PC-9 (cell line): ENCODE data around the gene CLDN4. TPM values are rescaled to one million over a fixed set of nuclear protein-coding genes. Genes with fewer than 3 reads are reported as not detected.
A peak's percentile ranks its signal among the peaks of the same experiment; 100 is the strongest.

Experiments
- BruUV-seq: library from RNA; stranded (reverse); fragments of 400-500 nt; replicated peaks from 2 replicates; lab custom pipeline; 2021; lab: Mats Ljungman, UMichigan
- CTCF ChIA-PET: fragments of 300-600 bp; sonication (Branson Sonifier 250); formaldehyde crosslinking; loops from one replicate; lab custom pipeline; 2022; ENCODE audit warnings: antibody characterized with exemption; lab: Charles Lee
- POLR2A ChIA-PET: fragments of 300-600 bp; sonication (Branson Sonifier 250); formaldehyde crosslinking; loops from one replicate; lab custom pipeline; 2022; ENCODE audit warnings: antibody characterized with exemption; ENCODE audit not compliant: unreplicated experiment; lab: Charles Lee
- DNase-seq, 2 experiments: peaks; one replicate each; pipeline versions ENCODE4 v3.0.0 to v3.0.0-alpha.2; 2015 to 2022; ENCODE audit warnings: mixed read lengths in 1 of 2
- H2AFZ ChIP-seq: fragments of 200-600 bp; sonication (generic); 2 replicates; pipeline ENCODE4 v1.8.1; 2017; ENCODE audit warnings: antibody characterized with exemption
- H3F3A ChIP-seq: fragments of 200-600 bp; sonication (generic); 2 replicates; pipeline ENCODE4 v1.8.1; 2017; ENCODE audit warnings: antibody characterized with exemption, mild to moderate bottlenecking, low read depth; ENCODE audit not compliant: insufficient read depth
- H3K27ac ChIP-seq: fragments of 200-600 bp; sonication (generic); 2 replicates; pipeline ENCODE4 v1.6.1; 2016; ENCODE audit warnings: mixed run types
- H3K27me3 ChIP-seq: fragments of 200-600 bp; sonication (generic); 2 replicates; pipeline ENCODE4 v1.6.1; 2016; ENCODE audit warnings: low read depth, mixed run types; ENCODE audit not compliant: insufficient read depth
- H3K36me3 ChIP-seq: fragments of 200-600 bp; sonication (generic); 2 replicates; pipeline ENCODE4 v1.6.1; 2016; ENCODE audit warnings: low read depth, mixed run types
- H3K4me1 ChIP-seq: fragments of 200-600 bp; sonication (generic); replicated peaks from 2 replicates; pipeline ENCODE4 v1.6.1; 2016; ENCODE audit warnings: mixed run types; ENCODE audit not compliant: insufficient read depth
- H3K4me2 ChIP-seq: fragments of 200-600 bp; sonication (generic); 2 replicates; pipeline ENCODE4 v1.6.1; 2017; ENCODE audit warnings: mixed run types
- H3K4me3 ChIP-seq: fragments of 200-600 bp; sonication (generic); 2 replicates; pipeline ENCODE4 v1.6.1; 2016; ENCODE audit warnings: mixed run types
- H3K79me2 ChIP-seq: fragments of 200-600 bp; sonication (generic); 2 replicates; pipeline ENCODE4 v1.6.1; 2017; ENCODE audit warnings: low read depth, mixed run types
- H3K9me2 ChIP-seq: fragments of 200-600 bp; sonication (generic); 2 replicates; pipeline ENCODE4 v1.8.1; 2017; ENCODE audit warnings: mild to moderate bottlenecking; ENCODE audit not compliant: insufficient read depth
- H3K9me3 ChIP-seq: fragments of 200-600 bp; sonication (generic); 2 replicates; pipeline ENCODE4 v1.8.1; 2016; ENCODE audit warnings: low read depth; ENCODE audit not compliant: insufficient read depth
- H4K20me1 ChIP-seq: fragments of 200-600 bp; sonication (generic); 2 replicates; pipeline ENCODE4 v1.8.1; 2017; ENCODE audit not compliant: insufficient read depth
- CTCF ChIP-seq: fragments of 200-600 bp; sonication (generic); conservative IDR thresholded peaks from 2 replicates; pipeline ENCODE4 v1.6.1; 2017; ENCODE audit warnings: mixed run types, antibody characterized with exemption, mild to moderate bottlenecking, moderate library complexity
- EZH2 ChIP-seq: fragments of 200-600 bp; sonication (generic); IDR thresholded peaks from 2 replicates; pipeline ENCODE4 v1.8.0; 2017; ENCODE audit warnings: antibody characterized with exemption, low read depth
- intact Hi-C: fragments of 100-400 bp; cut with micrococcal nuclease; formaldehyde crosslinking; loops from one replicate; pipeline ENCODE4 v1.10.0; 2022; ENCODE audit not compliant: unreplicated experiment
- total RNA-seq: library from RNA; stranded (reverse); gene quantifications from 2 replicates; pipeline ENCODE4 v1.2.3, GENCODE V29; 2021

CLDN4 gene
- total RNA-seq, 1 experiment from 2014 or later: 498 TPM

GRCh38 chr7:73850781-73851207, 20.0 kb downstream of the CLDN4 start:
- intact Hi-C loops: loop anchor here (1.0 kb wide), 7 partner anchors 20 to 107 kb away; partner anchors contain the start of genes CLDN3 and CLDN4
- BruUV-seq: no TSS peak
- peak overlapping the region; percentile 75 for H3K4me2 ChIP-seq

GRCh38 chr7:73851410-73852338, 20.9 kb downstream of the CLDN4 start:
- peak overlapping the region; percentile 75 for H3K4me2 ChIP-seq
- no peak overlapping the region for H2AFZ ChIP-seq
- H4K20me1 ChIP-seq: no peaks in the 10 kb centered on the region
- H3K79me2 ChIP-seq: no peaks in the 10 kb centered on the region
- DNase-seq: peak; percentile 65 to 99
- no peaks in the 10 kb centered on the region for H3K9me3 ChIP-seq
- no peaks in the 10 kb centered on the region for H3K27me3 ChIP-seq
- ChIA-PET CTCF (interaction anchor here (0.7 to 1.2 kb wide), 5 partner anchors 9 to 220 kb away, joined by 3 to 11 read pairs (median 4); partner anchors contain the start of gene METTL27), POLR2A (interaction anchor here (0.7 to 1.4 kb wide), 7 partner anchors 10 to 549 kb away, joined by 4 to 49 read pairs (median 9); partner anchors contain the start of gene METTL27)
- BruUV-seq: no TSS peak
- no peaks in the 10 kb centered on the region for H3K36me3 ChIP-seq
- 0 out of 2 replicates have a peak, but pooled peaks have one; percentile 11 for TF ChIP-seq CTCF
- no peak for TF ChIP-seq EZH2
- H3K4me3 ChIP-seq: peak overlapping the region; percentile 22; the same call in 1 of the 2 replicates
- intact Hi-C loops: loop anchor here (1.0 kb wide), 6 partner anchors 24 to 108 kb away; partner anchors contain the start of gene CLDN3
- peaks cover 42% of the 10 kb centered on the region for H3F3A ChIP-seq
- H3K27ac ChIP-seq: peak overlapping the region; percentile 99
- H3K9me2 ChIP-seq: no peaks in the 10 kb centered on the region
- H3K4me1 ChIP-seq: peaks cover 57% of the 10 kb centered on the region

More at GRCh38 chr7:73850781-73851207, 20.0 kb downstream of the CLDN4 start:
- Histone ChIP-seq H3K36me3 (no peaks in the 10 kb centered on the region), H3K27me3 (no peaks in the 10 kb centered on the region), H3K4me3 (peak overlapping the region; percentile 22; the same call in 1 of the 2 replicates), H3K9me2 (no peaks in the 10 kb centered on the region), H3K9me3 (no peaks in the 10 kb centered on the region), H3F3A (peaks cover 40% of the 10 kb centered on the region), H3K27ac (peak overlapping the region; percentile 99), H3K4me1 (peaks cover 56% of the 10 kb centered on the region), H2AFZ (no peak overlapping the region), H3K79me2 (no peaks in the 10 kb centered on the region), H4K20me1 (no peaks in the 10 kb centered on the region)
- peak; percentile 73 to 95 for DNase-seq
- POLR2A ChIA-PET: interaction anchor here (0.5 to 1.4 kb wide), 15 partner anchors 9 to 550 kb away, joined by 4 to 49 read pairs (median 9); partner anchors contain the start of genes ABHD11 and METTL27
- CTCF ChIA-PET: interaction anchor here (1.1 to 1.2 kb wide), 3 partner anchors 8 to 116 kb away, joined by 3 to 11 read pairs (median 11); partner anchors contain the start of gene METTL27
- no peak for TF ChIP-seq EZH2
- TF ChIP-seq CTCF: no peak

- no TSS peak for BruUV-seq
- no peak overlapping the region for H3K4me3 ChIP-seq
- no peaks in the 10 kb centered on the region for H3K79me2 ChIP-seq
- peaks cover 46% of the 10 kb centered on the region for H3F3A ChIP-seq
- H4K20me1 ChIP-seq: no peaks in the 10 kb centered on the region
- no peak overlapping the region for H2AFZ ChIP-seq
- no peak for TF ChIP-seq CTCF
- no peak for TF ChIP-seq EZH2
- POLR2A ChIA-PET: no interaction called here
- H3K9me3 ChIP-seq: no peaks in the 10 kb centered on the region
- no peaks in the 10 kb centered on the region for H3K36me3 ChIP-seq
- intact Hi-C loops: no loop called here
- no peaks in the 10 kb centered on the region for H3K9me2 ChIP-seq
- peaks cover 55% of the 10 kb centered on the region for H3K4me1 ChIP-seq
- H3K4me2 ChIP-seq: peak overlapping the region; percentile 62
- CTCF ChIA-PET: interaction anchor here (0.7 kb wide), 2 partner anchors 10 to 221 kb away, joined by 4 read pairs; partner anchors contain the start of gene METTL27
- no peaks in the 10 kb centered on the region for H3K27me3 ChIP-seq
- peak overlapping the region; percentile 99 for H3K27ac ChIP-seq
- no peak for DNase-seq
Observed at GRCh38 chr7:73852500-73852899, 21.7 kb downstream of the CLDN4 start.
